HG03558 (cell line): ENCODE results near the gene TMC5.
"Not testable (repeated sequence)": the region's sequence is repeated elsewhere in the genome, so short reads cannot be mapped to it uniquely, and the experiment has no call there.

ENCODE experiments used
- ATAC-seq: cut with Tn5 transposase; IDR thresholded peaks from one replicate; pipeline ENCODE4 v1.9.1; 2021; ENCODE audit warnings: moderate number of reproducible peaks; ENCODE audit not compliant: unreplicated experiment; ENCODE audit errors: extremely low read depth

The TMC5 gene

DNA sequence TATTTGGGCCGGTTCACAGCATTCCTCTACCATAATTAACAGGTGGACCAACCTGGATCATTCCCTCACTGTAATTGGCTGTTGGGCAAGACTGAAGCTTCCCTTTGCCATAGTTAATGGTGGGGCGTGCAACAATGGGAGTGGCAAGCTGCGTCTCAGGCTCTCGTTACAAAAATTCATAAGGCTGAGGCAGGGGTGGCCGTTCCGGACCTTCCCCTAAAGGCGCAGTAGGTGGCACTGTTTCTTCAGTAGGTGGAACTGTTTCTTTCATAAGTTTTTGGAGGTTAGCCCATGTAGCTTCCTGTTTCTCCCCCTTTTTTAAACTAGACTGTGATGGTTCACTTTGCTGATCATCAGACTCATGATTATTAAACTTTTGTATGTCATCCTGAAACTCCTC, 17.0 kb upstream of the TMC5 start:
- ATAC-seq = no peak

DNA sequence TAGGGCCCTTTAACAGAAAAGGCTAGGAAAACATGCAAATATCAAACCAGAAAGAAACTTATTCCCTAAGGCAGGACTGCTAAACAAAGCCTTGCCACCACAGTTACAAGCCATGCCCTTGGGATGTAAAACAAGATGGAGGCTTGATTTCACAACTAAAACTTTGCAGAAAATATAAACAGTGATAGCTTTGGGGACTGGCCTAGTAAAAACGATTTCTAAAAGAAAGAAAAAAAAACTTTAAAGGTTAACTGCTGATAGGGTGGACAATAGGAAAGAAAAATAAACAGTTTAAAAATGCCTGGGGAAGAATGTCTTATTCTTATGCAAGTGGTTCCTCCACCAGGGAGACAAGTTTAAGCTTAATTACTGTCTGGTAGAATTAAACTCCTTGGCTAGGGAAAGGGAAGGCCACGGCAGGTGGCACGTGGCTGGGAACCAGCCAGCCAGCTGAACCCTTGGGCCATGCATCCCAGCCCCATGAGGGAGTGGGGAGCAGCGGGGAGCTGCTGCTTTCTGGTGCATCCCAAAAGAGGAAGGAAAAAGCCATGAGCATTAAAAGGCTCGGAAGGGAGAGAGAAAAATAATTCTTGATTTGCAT, 10.7 kb upstream of the TMC5 start:
- ATAC-seq = no peak

DNA sequence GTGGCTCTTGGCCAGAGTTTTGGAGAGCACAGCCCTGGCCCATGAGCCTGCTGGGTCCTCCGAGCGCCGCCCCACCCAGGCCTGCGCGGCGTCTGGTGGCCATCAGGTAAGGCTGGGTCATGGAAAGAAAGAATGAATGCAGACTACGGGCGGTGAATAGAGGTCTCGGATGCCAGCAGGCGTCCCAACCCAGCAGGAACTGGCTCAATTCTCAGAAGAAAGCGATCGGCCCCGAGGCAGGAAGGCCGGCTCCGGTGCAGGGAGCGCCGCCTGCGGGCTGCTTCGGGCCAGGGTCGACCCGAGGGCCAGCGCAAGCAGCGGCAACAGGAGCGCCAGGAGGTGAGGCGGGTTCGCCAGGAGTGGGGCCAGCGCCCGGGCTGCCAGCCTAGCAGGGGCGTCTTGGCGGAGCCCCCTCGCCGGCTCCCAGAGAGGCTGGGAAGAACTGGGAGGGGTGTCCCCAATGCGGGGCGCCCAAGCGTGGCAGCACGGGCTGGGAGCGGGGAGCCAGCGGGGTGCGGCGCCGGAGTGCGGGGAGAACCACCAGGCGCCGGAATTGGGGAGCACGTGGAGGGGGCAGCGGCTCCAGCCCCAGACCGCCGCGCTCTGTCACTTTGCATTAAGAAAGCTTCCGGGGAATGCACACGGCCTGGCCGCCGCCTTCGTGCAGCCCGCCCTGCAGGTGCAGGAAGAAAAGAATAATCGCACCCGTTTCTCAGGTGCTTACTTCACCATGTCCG, 7.1 kb upstream of the TMC5 start:
- ATAC-seq = no peak

GRCh38 chr16:19411298-19411697, 6.4 kb upstream of the TMC5 start:
- ATAC-seq = no peak

- ATAC-seq = not testable (repeated sequence)
Observed at GRCh38 chr16:19412055-19412454, 5.6 kb upstream of the TMC5 start.

GRCh38 chr16:19415461-19415860, 2.2 kb upstream of the TMC5 start:
- no peak for ATAC-seq

DNA sequence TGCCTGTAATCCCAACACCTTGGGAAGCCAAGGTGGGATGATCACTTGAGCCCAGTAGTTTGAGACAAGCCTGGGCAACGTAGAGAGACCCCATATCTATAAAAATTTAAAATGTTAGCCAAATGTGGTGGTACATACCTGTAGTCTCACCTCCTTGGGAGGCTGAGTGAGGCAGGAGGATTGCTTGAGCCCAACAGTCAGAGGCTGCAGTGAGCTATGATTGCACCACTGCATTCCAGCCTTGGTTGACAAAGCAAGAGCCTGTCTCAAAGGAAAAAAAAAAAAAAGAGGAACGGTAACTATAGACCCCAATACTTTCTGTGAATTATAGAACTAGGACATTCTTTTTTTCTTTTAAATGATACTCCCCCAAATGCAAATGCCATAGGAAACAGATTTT, 1.8 kb upstream of the TMC5 start:
- ATAC-seq = no peak

DNA sequence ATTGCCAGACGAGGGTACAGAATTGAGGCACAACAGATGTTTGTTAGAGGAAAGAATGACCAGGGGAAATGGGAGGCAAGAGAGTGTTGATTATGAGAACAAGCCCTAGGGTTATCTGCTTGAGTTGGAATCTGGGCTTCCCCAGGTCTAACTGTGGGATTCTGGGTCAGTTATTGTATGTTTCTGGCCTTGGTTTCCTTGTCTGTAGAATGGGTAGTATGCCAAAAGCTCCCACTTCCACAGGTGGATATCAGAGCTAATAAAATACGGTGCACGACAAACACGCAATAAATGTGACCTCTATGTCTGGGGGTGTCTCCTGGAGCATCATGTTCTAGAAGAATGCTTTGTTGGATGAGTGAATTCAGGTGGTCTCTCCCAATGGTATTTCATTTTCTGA, 517 bp downstream of the TMC5 start:
- no peak for ATAC-seq

- ATAC-seq = no peak
Observed at GRCh38 chr16:19419698-19420075, 2.0 kb downstream of the TMC5 start.

- ATAC-seq = no peak
Observed at GRCh38 chr16:19424478-19424877, 6.8 kb downstream of the TMC5 start.

DNA sequence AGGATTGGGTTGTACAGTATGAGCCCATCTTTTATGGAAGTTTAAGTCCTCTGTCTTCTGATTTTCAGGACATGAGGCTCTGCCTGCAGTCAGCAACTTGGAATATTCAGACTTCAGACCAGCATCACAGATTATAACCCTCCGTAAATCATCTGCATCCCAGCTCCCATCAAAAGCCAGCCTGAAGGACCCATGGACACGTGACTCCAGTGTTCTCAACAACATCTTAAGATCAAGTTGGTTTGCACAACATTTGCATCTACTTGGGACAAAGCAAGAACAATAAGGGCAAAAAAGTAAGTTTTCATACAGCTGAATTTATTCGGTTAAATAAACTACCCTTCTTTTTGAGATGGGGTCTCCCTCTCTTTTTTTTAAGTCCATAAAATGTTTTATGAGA, 12.7 kb downstream of the TMC5 start:
- ATAC-seq = no peak

DNA sequence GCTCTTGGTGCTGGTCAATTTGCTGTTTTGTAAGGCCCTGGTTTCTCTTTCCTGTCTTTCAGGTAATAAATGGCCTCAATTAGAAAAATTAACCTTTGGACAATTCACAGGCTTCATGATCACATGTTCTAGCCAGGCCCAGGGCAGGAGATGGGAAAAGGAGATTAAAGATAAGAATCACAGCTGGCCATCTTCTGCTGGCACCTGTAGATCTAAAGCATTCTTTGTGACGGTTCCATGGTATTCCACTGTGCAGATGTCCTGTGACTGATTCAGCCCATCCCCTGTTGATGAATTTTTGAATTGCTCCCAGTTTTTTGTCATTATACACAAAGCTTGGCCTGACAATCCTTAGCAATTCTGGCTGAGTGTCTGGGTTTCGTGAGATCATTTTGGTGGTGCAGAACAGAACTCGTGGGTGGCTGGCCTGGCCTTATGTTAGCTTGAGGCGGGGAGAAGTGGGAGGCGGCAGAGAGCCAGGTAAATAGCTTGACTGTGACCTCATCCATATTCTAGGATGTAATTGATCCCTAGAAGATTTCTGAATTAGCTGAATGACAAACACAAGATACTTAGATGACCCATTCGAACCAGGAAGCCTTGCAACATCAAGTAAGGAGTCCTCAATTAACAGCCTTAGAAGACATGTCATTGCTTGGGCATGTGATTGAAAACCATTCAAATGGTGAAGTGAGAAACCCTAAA, 14.1 kb downstream of the TMC5 start:
- ATAC-seq = no peak

- ATAC-seq = no peak
Observed at GRCh38 chr16:19432429-19432828, 14.7 kb downstream of the TMC5 start.

DNA sequence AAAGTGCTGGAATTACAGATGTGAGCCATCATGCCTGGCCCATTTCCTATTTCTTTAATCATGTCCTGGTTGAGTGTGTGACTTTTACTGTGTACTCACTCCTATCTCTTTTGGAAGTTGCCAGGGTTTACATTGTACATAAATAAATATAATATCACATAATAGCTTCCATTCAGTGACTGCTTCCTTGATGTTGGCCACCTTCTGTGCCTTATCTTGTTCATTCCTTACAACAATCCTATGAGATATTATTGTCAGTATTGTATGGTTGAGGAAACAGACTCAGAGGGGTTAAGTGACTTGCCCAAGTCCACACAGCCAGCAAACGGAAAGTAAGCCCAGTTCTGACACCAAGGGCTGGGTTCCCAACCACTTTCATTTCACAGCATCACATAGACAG, 16.9 kb downstream of the TMC5 start:
- ATAC-seq = no peak

GRCh38 chr16:19436540-19436939, 18.9 kb downstream of the TMC5 start:
- no peak for ATAC-seq

GRCh38 chr16:19437280-19437679, 19.6 kb downstream of the TMC5 start:
- no peak for ATAC-seq

DNA sequence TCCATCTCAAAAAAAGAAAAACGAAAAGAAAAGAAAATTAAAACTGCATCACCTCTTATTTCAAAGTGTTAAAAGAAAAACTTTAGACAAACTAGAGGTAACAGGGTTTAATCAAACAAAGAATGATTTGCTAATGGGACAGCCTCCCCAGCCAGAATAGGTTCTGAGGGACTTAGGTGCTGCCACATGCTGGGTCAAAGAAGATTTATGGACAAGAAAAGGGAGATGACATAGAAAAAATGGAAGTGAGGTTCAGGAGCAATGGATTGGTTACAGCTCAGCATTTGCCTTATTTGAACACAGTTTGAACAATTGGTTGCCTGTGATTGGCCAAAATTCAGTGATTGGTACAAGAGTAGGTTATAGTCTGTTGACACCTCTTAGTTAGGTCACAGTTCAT, 21.1 kb downstream of the TMC5 start:
- no peak for ATAC-seq

GRCh38 chr16:19439483-19439882, 21.8 kb downstream of the TMC5 start:
- no peak for ATAC-seq

DNA sequence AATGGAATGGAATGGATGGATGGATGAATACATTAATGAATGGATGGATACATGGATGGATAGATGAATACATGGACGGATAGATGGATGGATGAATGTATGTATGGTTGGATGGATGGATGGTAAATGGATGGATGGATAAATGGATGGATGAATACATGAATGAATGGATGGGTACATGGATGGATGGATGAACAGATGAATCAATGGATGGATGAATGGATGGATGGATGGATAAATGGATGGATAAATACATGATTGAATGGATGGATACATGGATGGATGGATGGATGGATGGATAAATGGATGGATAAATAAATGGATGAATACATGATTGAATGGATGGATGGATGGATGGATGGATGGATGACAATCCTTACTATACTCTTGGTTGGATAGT, 26.0 kb downstream of the TMC5 start:
- ATAC-seq = no peak

GRCh38 chr16:19446300-19446846, 28.7 kb downstream of the TMC5 start:
- no peak for ATAC-seq

- no peak for ATAC-seq
Observed at GRCh38 chr16:19446886-19447285, 29.2 kb downstream of the TMC5 start.
